Measurements from ENCODE around the gene BTF3.
"Not testable (repeated sequence)": the region's sequence is repeated elsewhere in the genome, so short reads cannot be mapped to it uniquely, and the experiment has no call there.

BTF3 gene

DNA sequence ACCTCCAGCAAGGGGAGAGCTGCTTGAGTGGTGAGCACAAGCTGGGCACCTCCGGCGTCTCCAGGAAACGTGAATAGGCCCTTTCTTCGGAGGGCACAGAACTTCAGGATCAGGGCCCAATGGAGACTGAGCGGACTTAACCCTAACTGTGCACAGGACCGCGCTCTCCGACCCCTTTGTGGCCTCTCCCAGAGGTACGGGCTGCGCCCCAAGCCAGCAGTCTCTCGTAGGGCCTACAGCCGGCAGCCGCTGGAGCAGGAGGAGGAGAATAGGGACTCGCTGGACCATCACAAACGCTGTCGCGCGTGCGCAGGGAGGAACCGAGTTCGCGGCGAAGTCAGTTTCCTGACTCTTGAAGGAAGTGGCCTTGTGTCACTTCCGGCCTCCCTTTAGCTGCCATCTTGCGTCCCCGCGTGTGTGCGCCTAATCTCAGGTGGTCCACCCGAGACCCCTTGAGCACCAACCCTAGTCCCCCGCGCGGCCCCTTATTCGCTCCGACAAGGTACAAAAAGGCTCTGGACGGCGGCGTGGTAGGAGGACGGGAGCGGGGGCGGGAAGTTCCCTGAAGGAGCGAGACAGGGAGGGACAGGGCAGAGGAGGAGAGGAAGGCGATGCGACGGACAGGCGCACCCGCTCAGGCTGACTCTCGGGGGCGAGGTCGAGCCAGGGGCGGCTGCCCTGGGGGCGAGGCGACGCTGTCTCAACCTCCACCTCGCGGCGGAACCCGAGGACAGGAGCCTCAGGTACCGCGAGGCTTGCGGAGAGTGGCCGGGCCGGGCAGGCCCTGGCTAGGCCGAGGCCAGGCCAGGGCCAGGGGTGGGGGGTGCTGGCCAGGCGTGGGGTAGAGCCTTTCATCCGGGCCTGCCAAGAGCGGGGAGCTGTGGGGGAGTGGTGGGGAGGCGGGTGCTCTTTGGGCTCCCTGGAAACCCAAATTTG lies at the start of gene BTF3:
Gene BTF3 (plus strand): TSS at position 386 of the 936 bp plus-strand sequence. CDS start 226 bp downstream, at position 612.
- DNase-seq, result peak; percentile 94 to 96

DNA sequence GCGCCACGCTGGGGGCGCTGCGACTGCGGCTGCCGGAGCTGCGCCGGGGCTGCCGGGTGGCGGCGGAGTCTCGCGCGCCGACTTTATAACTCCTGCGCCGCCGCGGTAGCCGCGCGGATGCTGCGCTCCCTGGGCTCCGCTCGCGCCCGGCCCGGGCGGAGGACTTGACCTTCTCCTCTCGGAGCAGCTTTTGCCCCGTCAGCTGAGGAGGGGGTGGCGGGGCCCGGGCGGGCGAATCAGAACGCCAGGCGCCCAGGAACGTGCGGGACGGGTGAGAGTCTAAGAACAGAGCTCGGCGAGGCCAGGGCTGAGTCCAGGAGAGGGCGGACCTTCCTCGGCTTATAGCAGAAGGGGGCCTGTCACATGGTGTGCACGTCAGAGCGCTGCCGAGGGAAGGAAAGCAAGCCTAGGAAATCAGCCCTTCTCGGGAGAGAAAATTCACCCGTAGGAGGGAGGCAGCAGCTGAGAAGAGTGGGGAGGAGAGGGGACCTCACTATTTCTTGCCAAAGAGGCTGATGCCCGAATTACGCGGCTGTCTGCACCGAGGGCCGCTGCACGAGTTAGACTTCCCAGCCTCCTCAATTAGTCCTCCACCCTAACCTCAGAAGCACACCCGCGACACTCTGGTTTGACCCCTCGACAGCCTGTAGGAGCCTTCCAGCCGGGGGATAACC lies 49.6 kb upstream of the BTF3 start, which contains the start of gene FOXD1:
Gene FOXD1 (minus strand): TSS at position 315 of the 674 bp plus-strand sequence. CDS start 415 bp downstream, outside the sequence.
- peak; percentile 46 to 50 for DNase-seq

DNA sequence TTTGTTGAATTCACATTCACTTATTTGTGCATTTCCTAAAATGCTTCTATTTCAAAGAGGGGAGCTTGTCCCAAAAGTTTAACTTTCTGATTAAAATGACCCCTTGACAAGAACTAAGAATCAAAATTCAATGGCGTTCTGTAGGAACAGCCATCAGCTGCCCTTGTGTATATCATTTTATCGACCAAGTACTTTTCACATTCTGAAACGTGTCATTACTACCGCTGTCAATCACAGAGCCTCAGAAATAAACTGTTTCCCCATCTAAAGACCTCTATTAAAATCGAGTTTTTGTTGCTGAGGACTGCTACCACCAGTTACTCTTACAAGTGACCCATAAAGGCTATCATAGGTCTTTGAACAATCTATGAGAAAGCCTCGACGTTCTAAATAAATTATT lies 48.1 kb upstream of the BTF3 start:
- DNase-seq, result no peak

DNA sequence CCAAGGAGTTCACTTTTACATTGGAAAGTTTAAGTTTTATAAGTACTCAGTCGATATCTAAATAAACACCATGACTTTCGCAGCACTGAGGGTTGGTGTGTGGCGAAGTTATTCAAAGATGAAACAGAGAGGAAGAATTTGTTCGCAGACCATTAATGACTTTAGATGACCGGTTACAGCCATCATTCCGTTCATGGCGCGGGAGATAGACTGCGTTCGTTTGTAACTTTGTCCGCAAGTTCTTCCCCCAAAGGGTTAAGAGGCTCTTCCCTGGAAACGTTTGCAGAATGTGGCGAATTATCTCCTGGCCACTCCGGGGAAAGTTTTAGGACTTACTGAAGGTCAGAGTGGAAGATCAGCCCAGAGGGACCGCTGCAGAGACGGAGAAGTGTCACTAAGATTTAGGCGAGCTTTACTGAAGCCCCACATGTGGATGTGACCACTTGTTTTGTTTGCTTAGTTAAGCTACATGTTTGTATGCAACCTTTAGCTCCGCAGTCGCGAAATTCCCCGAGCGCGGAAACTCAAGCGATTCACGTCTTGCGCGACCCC lies 47.5 kb upstream of the BTF3 start:
- DNase-seq, result no peak

DNA sequence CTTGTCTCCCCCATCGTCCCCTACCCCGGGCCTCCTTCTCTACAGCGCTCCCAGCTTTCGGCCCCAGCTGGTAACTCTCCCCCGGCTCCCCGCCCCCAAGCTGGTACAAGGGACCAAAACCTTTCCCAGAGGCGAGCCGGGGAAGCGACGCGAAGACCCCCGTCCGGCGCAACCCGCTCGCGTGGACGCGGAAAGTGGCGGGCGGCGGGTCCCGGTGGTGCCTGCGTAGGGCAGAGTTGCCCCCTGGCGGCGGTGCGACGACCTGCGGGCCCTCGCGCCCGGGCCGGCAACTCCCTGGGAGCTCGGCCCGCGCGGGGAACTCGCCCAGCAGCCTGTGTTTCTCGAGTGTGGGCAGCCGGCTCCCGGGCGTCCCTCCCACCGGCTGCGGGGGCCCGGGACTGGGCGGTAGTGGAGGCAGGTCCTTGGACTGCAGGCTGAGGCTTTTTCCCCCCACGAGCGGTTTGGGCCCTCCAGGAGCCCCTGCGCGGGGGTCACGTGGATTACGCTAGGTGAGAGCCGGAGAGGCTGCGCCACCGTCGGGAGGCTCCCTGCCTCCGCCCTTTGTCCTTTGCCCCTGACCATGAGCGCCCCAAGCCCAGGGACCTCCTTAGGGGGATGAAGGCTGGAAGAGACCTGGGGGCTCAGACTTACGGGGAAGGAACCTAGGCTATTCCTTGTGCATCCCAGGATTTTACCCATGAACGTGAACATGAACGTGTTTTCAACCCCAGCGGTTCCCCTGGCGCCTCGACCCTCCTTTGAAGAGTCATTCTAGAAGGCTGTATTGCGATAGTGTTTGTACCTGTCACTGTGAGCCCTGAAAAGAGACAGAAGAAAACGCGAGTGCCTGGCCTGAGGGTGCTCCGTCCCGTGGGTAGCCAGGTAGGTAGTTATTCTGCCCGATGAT lies 46.8 kb upstream of the BTF3 start:
- DNase-seq, result peak; percentile 53 to 69

DNA sequence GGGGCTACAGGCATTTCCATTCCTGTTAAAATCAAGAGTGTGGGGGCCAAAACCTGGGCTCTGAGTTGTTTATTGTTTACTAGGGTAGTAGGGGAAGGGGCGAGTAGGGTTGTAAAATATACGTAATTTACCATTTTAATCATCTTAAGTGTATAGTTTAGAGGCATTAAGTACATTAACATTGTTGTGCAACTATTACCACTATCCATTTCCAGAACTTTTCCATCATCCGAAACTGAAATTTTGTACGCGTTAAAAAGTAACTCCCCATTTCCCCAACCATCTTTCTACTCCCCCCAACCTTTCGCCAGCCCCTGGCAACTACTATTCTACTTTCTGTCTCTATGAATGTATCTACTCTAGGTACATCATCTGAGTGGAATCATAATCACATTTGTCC lies 46.0 kb upstream of the BTF3 start:
- DNase-seq, result no peak

DNA sequence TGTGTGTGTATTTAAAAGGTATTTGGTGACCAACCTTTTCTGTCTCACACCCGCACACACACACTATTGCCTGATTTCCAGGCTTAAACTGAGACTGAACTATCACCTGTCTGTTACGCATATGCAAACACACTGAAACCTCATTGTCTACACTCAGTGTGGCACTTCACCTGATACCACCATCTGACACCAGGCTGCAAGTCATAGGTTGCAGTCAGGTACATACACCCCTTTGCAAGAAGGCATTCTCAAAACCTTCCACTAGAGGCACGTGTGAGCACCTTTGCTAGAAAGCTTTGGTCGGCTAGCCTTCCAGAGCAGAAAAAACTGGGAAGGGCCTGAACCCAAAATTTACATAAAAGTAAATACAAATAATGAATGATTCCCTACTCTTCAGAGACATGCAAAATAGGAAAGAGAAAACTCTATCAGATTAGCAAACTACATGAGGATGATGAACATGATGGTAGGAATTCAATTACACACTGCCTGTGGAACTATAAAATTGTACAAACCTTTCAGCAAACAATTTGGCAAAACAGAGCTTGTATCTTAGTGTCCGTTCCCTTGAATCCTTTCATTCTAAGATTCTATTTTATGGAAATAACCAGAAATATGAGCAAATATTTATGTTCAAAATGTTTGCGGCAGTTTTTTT lies 43.7 kb upstream of the BTF3 start:
- peak; percentile 17 to 46 for DNase-seq

DNA sequence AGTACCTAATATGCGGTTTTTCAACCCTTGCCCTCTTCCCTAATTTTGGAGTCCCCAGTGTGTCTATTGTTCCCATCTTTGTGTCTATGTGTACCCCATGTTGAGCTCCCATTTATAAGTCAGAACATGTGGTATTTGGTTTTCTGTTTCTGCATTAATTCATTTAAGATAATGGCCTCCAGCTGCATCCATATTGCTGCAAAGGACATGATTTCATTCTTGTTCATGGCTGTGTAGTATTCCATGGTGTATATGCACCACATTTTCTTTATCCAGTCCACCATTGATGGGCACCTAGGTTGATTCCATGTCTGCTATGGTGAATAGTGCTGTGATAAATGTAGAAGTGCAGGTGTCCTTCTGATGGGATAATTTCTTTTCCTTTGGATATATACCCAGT lies 41.8 kb upstream of the BTF3 start:
- DNase-seq, result not testable (repeated sequence)

DNA sequence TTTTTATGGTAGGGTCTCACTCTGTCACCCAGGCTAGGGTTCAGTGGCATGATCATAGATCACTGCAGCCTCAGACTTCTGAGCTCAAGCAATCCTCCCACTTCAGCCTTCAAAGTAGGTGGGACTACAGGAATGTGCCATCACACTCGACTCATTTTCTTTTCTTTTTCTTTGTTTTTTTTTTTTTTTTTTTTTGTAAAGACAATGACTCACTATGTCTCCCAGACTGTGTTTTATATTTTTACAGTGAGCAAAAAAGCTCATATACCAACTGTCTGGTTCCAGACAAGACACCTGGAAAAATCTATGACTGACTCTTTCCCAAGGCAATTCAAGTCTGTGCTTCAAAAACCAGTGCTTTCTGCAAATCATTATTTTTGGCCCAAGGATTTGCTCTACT lies 38.9 kb upstream of the BTF3 start:
- DNase-seq, result no peak

DNA sequence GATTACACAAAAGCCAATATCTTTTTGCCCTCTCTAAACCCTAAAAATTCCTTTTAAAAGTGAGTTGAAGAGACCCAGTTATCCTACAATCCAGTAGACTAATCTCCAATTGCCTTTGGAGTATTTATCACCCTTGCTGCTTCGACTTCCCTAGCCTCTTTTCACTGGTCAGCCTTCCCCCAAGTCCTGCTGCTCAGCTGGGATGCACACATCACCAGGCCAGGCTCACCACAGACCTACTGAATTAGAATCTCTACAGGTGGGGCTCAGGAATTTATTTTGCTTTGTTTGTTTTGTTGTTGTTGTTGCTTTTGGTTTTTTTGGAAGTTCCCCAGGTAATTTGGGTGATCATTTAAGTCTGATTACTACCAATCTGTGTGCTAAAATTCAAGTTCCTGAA lies 38.1 kb upstream of the BTF3 start:
- DNase-seq, result no peak

DNA sequence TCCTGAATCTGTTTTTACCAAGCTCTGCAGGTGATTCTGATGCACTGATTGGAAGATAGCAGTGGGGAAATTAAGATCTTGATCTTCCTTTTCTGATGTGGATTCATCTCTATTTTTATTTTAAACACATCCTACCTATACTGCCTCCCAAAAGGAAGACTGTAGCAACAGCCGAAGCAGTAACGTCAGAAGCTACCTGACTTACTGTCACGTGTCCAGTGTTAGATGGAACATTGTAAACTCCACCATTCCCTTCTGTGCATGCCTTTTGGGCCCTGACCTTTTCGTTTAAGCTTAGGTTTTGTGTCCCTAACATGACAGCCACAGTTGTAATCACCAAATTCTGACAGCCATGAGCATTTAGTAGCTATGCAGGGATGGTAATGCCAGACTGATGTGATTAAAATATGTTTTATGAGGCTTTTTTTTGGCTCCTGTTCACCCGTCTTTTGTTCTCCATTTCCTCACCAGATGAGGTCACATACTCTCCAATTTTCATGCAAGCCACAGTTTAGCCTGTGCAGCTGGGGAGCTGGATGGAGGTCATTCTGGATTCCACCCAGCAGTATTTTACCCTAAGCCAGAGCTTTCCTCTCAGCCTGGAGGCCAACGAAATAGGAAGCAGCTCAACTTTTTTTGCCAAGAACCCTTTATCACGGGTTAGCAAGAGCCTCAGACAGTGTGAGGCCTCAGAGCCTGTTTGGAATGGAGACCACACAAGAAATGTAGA lies 34.1 kb upstream of the BTF3 start:
- no peak for DNase-seq

DNA sequence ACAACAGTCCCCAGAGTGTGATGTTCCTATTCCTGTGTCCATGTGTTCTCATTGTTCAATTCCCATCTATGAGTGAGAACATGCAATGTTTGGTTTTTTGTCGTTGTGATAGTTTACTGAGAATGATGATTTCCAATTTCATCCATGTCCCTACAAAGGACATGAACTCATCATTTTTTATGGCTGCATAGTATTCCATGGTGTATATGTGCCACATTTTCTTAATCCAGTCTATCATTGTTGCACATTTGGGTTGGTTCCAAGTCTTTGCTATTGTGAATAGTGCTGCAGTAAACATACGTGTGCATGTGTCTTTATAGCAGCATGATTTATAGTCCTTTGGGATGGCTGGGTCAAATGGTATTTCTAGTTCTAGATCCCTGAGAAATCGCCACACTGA lies 29.6 kb upstream of the BTF3 start:
- not testable (repeated sequence) for DNase-seq

DNA sequence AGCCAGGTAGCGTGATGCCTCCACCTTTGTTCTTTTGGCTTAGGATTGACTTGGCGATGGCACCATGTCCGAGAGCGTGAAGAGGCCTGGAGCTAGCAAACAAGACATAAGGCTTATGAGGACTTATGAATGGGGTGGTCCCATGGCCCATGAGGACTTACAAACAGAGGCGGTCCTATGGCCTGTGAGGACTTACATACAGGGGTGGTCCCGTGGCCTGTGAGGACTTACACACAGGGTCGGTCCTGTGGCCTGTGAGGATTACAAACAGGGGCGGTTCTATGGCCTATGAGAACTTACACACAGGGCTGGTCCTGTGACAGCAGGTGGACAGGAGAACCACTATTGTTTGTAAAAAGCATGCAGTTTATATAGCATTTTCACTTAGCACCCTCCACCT lies 28.4 kb upstream of the BTF3 start:
- no peak for DNase-seq

DNA sequence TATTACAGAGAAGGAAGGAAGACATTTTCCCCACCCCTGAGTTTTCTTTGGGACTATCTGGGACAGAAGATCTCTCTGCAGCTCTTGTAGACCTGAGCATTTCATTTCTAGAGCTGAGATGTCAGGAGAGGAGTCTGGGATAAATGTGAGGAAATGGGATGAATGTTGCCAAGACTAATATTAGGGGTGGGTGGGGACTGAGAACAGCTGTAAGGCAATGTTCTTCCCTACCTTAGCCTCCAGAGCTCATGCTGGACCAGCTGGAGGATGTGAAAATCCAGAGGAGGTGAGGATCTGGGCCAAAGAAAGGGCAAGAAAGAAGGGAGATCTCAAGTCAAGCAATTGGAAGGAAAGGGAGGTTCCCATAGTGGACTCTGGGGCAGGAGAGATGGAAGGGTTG lies 26.6 kb upstream of the BTF3 start:
- DNase-seq, result no peak

DNA sequence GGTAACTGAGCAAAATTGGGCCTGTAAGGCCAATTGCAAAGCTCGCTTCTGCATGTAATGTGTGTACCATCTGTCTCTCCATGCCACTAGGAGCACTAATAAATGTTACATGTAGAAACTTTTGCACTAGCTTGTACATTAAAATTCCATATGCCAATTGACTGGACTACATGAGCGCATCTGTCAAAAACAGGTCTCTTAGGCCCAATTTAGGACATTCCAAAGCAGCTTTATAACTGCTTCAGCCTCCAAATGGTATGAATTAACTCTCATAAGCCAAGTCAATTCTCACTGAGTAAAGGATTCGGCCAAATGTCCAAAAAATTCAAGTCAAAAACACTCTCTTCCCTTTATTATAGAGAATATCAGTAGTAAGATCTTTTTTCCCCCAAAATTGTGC lies 26.1 kb upstream of the BTF3 start:
- DNase-seq, result no peak

DNA sequence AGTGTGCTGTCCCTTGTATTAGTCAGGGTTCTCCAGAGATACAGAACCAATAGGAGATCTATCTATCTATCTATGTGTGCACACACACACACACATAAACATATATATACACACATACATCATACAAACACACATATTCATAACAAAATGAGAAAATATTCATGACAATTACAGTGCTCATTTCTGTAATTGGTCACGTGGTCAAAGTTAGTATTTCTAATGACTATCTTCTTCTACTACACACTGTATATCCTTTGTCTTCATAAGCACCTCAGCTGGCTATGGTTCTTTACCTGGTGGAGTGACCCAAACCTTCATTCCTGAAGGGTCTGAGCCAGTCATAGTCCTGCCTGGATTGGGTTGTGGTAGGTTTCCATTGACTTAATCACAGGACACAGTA lies 17.7 kb upstream of the BTF3 start:
- no peak for DNase-seq

DNA sequence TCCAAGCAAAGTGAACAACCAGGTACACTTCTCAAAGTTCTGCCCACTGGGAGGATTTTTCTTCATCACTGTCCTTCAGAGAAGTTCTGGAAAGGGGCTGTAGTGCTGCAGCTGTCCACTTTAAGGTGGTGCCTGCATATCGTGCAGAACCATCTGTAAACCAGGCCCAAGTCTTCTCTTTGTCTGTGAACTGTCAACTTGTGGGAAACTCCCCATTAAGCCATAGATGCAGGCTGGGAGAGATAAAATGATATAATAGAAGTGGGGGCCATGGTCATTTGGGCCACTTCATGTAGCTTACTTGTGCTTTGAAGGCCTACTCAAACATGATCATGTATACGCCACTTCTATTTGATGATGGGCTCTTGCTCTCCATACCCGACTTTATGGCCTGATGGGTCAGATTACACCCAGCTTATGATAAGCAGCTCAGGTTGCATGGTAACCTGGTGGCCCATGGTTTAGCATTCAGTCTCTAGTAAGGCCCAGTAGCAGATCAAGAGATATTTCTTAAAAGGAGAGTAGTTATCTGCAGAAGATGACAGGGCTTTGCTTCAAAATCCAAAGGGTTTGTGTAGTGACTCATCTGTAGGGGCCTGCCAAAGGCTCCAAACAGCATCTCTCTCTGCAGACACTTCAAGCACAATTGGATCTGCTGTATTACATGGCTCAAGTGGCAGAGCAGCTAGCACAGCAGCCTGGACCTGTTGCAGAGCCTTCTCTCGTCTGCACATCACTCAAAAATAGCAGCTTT lies 15.7 kb upstream of the BTF3 start:
- DNase-seq, result no peak

DNA sequence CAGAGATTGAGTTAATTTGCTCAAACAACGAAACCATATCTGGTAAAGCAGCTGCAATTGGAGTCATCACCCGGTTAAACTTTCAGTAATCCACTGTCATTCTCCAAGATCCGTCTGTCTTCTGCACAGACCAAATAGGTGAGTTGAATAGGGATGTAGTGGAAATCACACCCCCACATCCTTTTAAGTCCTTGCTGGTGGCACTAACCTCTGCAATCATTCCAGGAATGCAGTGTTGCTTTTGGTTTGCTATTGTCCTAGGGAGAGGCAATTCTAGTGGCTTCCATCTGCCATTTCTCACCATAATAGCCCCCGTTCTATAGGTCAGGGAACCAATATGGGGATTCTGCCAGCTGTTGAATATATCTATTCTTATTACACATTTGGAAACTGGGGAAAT lies 14.6 kb upstream of the BTF3 start:
- no peak for DNase-seq

DNA sequence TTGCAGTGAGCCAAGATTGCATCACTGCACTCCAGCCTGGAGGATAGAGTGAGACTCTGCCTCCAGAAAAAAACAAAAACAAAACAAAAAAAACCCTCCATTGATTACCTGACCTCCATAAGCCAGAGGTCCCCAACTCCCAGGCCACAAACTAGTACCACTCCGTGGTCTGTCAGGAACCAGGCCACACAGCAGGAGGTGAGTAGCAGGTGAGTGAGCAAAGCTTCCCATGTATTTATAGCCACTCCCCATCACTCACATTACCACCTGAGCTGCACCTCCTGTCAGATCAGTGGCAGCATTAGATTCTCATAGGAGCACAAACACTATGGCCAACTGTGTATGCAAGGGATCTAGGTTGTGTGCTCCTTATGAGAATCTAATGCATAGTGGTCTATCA lies 13.7 kb upstream of the BTF3 start:
- no peak for DNase-seq

DNA sequence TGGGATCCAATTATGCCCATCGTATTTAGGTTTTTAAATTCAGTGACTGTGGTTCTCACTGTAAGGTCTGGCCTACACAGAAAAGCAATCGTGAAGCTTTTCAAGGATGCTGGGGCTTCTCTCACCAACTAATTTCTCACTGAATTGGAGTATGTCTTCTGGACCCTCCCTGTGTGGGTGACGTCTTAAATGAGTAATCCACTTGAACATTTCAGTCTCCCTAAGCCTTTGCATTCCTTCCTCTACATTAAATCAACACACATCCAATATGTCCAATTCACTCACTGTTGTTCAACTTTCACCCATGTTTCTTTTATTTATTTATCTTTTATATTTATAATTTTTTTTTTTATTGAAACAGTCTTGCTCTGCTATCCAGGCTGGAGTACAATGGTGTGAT lies 12.5 kb upstream of the BTF3 start:
- DNase-seq, result no peak
